ENCODE measurements around the gene MTURN.
"Not testable (repeated sequence)": the region's sequence is repeated elsewhere in the genome, so short reads cannot be mapped to it uniquely, and the experiment has no call there.

MTURN gene

DNA sequence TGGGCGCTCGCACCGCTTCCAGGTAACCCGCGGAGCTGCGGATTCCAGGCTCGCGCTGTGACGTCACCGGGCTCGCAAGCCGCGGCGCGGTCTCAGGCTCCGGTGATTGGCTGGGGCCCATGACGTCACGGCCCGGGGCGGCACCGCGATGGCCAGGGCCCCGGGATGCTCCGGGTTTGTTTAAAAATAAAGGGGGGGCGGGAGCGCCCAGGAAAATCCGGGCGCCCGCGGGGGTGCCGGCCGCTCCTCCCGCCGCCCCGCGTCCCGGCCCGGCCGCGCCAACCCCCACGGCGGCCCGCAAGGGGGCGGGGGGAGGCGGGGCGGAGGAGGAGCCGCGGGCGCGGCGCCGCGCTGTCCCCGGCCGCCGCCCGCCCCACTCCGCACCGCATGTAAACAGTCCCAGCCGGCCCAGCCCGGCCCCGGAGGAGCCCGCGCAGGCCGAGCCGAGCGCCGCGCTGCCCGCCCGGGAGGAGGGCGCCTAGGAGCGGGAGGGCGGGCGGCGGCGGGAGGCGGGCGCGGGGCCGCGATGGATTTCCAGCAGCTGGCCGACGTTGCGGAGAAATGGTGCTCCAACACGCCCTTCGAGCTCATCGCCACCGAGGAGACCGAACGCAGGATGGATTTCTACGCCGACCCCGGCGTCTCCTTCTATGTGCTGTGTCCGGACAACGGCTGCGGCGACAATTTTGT, at the start of gene MTURN:
Gene MTURN, plus strand, starts transcription at position 376 of the 690 bp plus-strand sequence. Its CDS starts 151 bp downstream, at position 527.
- DNase-seq (ENCODE audit: low spot score), result peak; percentile 88

DNA sequence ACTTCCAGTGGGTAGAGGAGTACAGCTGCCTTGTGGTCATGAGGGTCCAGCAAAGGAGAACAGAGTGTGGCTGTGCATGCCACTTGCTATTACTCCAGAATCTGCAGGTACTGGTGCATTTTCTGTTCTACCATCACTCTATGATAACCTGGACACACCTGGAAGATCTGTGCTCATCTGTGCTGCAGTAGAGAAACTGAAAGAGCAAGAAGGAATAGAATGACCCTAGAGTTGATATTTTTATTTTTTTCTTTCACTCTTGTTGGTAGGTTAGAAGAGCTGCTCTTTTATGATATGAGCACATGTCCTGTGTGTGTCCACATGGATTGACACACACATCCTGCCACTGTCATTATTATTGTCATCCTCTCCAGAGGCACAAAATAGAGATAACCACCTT, 48.3 kb upstream of the MTURN start:
- DNase-seq (ENCODE audit: low spot score), result no peak

DNA sequence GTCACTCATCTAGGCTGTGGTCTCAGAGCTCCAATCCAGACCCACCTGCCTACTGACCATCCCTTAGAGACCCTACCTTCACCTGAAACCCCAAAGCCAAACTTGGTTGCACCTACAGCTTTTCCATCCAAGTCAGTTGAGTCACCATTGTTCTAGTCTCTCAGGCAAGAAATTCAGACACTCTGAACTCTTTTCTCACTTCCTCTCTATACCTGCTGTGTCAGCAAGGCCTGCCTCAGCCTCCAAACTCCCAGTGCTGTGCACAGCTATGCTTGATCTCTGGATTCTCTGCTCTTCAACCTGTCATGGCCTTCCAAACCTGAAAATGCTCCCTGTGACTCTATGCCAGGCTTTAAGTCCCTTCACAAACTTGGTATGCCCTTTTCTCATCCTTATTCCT, 47.4 kb upstream of the MTURN start:
- no peak for DNase-seq (ENCODE audit: low spot score)

DNA sequence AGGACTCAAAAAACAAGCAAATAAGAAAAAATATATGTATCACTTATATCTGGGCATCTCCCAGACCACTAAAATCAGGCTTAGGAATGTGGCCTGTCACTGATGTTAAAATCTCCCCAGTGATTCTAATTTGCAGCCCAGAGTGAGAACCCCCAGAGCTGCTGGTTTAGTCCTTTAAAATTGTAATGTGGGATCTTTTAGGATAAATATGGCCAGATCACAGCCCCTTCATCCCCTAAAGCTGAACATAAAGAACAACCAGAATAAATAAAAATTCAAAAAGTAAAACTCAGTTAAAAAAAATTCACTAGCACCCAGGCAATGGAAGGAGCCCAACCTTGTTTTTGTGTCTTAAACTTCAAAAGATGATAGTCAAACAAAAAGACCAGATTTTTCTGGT, 46.4 kb upstream of the MTURN start:
- no peak for DNase-seq (ENCODE audit: low spot score)

DNA sequence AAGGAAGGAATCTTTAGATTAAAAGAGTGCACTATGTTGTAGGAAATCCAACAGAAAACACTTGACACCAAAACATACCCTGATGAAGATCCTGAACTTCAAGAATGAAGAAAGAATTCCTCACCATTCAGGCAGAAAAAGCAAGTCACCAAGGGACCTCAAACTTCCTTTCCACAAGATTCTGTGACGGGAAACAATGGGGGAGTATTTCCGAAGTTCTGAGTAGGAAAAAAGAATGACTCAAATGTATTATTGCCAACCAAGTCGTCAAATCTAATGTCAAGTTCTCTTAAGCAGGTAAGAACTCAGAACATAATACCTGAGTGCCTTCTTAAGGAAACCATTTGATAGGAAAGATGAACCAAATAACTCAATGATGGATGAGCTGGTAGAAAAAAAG, 44.7 kb upstream of the MTURN start:
- no peak for DNase-seq (ENCODE audit: low spot score)

DNA sequence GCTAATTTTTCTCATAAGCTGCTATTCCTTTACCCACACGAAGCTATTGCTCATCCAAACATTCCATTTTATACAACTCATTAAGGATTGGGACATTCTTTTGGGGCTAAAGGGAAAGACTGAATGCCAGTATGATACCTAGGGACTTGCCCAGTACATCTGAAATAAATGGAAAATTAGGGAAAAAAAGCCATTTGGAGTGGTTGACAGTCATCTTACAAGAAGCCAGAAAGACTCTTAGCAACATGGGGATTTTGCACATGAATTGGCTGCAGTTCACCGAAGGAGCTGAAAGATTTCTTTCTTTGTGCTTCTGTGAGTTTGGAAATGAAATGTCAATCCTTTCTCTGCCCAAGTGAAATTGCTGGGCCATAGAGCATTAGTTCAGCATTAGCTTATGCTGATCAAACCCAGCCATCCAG, 43.3 kb upstream of the MTURN start:
- peak; percentile 19 for DNase-seq (ENCODE audit: low spot score)

DNA sequence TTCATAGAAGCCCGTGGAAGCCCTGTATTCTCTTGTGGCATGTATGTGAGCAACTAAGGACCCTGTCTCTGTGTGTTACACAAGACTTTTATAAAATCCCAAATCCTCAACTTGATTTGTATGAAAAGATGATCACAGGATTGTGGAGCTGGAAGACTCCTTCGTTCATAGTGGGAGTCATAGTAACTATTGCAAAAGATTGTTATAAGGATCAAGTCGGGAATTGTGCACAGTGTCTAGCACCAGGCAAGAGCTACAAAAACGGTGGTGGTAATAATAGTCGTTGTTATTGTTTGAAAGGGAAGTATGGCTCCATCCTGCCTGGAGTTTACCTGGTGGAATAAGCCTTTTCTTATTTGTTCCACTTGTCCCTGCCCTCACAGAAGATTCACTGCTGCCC, 42.8 kb upstream of the MTURN start:
- DNase-seq (ENCODE audit: low spot score), result no peak

DNA sequence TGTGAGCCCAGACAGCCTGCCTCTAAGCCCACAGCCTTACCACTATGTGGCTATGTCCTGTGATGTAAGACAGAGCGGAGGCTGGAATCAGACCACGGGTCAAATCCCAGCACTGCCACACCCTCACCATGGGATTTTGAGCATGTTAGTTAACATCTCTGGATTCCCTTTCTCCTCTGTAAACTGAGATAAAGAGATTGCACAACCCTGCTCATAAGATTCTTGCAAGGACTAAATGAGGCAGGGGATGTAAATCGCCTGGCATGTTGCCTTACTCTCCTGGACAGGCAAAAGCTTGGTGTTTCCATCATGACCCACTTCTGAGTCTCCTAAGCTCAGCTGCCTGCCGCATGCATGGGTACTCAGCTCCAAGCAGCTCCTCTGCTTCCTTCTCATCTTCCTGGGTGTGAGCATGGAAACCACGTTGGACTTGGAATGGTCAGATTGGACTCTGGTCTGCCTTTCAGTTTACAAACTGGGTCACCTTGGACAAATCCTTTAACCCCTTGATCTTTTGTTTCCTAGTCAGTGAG, 41.3 kb upstream of the MTURN start:
- DNase-seq (ENCODE audit: low spot score), result no peak

DNA sequence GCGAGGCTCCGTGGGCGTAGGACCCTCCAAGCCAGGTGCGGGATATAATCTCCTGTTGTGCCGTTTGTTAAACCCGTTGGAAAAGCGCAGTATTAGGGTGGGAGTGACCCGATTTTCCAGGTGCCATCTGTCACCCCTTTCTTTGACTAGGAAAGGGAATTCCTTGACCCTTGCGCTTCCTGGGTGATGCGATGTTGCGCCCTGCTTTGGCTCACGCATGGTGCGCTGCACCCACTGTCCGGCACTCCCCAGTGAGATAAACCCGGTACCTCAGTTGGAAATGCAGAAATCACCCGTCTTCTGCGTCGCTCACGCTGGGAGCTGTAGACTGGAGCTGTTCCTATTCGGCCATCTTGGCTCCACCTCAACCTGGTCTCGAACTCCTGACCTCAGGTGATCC, 36.2 kb upstream of the MTURN start:
- not testable (repeated sequence) for DNase-seq (ENCODE audit: low spot score)

DNA sequence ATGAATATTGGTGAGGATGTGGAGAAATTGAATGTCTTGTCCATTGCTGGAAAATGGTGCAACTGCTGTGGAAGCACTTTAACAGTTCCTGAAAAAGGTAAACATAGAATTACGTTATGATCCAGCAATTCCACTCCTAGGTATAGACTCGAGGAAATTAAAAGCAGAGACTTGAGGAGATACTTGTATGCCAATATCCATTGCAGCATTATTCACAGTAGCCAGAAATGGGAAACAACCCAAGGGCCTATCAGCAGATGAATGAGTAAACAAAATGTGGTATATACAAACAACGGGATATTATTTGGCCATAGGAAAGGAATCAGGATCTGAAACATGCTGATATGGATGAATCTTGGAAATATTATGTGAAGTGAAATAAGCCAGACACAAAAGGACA, 32.5 kb upstream of the MTURN start:
- DNase-seq (ENCODE audit: low spot score), result no peak

DNA sequence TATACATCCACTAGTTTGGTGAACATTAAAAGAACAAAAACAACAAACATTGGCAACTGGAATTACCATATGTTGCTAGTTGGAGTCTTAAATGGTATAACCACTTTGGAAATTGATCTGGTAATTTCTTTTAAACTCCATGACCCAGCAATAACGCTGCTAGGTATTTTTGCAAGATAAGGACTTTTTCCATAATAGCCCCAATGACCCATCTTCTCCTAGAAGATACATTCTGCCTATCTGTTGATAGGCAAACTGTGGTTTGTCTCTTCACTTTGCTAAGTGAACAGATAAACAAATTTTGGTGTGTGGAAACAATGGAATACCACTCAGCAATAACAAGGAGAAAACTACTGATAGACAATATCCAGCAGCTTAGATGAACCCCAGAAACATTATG, 30.6 kb upstream of the MTURN start:
- no peak for DNase-seq (ENCODE audit: low spot score)

DNA sequence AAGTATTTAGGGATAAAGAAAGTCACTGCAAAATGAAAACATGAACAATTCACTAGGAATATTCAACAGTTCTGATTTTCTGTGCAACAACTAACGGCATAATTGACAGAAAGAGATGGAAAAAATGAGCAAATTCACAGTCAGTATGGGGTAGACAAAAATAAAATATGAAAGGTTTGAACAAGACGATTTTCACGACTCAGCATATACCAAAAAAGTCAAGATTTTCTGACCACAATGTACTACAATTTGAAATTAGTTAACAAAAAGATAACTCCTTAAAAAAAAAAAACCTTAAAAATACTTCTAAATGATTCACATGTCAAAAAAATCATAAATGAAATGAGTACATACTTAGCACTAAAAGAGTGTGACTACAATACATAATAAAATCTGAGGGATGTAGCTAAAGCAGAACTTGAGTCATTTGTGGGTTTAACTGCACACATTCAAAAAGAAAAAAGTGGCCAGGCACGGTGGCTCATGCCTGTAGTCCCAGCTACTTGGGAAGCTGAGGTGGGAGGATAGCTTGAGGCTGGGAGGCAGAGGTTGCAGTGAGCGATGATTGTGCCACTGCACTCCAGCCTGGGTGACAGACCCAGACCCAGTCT, 22.6 kb upstream of the MTURN start:
- DNase-seq (ENCODE audit: low spot score), result no peak

DNA sequence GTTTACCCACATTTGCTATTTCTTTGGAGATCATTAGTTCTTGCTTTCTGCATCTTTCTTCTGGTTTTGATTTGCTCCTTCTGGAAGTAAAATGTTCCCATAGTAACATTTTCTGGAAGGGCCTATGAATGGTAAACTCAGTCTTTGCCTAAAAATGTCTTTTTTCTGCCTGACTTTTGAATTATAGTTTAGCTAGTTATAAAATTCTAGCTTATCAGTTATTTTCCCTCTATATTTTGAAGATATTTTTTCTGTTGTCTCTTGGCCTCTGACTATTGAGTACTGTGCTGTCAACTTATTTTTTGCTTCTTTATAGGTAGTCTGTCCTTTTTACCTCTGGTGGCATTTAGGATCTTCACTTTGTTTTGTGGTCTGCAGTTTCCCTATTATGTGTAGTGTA, 21.6 kb upstream of the MTURN start:
- no peak for DNase-seq (ENCODE audit: low spot score)

DNA sequence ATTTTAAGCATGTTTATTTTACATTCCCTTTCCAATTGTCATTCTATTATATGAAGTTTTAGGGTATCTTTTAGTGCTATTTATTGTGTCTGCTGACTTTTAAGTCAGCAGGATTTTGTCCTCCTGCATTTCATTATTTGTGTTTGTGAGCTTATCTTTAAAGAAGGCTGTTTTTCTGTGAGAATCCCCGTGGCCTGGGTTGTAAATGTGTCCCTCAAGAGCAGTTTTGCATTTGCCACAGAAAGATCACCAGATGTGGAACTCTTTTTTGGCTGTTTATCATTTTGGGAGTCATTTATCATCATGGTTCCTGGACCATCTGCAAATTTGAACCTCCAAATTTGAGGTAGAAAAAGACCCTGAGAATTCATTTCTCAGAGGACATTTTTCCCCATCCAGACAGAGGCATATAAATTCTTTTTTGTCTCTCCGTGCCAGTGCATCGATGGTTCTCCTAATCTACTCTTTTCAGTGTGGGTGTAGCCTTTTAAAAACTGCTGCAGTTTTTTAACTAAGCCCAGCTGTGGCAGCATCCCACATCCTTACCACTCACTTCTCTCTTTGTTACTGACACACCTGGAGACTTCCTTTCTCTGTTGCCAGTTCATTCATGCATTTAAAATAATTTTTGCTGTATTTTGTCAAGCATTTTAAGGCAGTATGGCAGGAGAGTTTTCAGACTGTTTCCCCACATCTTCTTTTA, 20.1 kb upstream of the MTURN start:
- DNase-seq (ENCODE audit: low spot score), result no peak

DNA sequence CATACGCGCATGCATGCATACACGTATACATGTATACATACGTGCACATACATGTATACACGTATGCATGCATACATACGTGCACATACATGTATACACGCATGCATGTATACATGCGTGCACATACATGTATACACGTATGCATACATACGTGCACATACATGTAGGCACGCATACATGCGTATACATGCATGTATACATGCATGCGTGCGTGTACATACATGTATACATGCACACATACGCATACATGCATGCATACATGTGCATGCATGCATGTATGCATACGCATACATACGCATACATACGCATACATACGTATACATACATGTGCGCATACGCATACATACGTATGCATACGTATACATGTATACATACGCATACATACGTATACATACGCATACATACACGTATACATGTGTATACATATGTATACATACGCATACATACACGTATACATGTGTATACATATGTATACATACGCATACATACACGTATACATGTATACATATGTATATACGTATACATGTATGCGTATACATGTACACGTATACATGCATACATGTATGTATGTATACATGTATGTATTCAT, 19.0 kb upstream of the MTURN start:
- DNase-seq (ENCODE audit: low spot score), result no peak

DNA sequence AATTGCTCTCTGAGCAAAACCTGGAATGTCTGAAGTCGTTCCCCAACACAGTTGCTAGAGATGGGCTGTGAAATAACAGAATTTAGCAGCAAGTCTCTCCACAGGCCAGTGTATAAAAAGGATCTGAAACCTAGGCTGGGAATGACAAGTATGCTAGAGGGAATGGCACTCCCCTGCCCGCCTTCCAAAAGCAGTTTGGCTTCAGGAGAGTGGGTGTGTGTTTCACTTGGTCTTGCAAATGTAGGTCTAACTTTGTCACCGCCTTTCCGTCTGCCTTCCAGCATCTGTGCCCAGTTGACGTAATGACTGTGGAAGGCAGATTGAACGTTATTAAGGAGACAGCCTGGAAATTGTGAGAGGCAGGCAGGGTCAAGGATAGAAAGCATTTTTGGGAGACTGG, 18.0 kb upstream of the MTURN start:
- DNase-seq (ENCODE audit: low spot score), result no peak

DNA sequence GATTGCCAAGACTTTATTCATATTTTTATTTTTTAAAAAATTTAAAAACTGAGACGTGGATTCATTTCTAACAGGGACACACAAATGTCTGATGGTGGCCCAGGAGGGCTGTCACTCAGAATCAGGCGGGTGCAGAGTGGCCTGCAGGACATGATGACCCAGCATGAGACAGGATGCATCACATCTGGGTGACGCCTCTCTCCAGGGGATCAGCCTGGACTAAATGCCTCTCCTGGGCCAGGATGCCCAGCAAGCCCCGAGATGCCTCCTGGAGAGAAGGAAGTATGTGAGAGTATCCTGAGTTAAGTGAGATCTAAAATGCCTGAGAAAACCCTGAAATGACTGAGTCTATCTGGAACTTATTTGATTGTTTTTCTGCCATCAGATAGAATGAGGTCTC, 16.9 kb upstream of the MTURN start:
- no peak for DNase-seq (ENCODE audit: low spot score)

DNA sequence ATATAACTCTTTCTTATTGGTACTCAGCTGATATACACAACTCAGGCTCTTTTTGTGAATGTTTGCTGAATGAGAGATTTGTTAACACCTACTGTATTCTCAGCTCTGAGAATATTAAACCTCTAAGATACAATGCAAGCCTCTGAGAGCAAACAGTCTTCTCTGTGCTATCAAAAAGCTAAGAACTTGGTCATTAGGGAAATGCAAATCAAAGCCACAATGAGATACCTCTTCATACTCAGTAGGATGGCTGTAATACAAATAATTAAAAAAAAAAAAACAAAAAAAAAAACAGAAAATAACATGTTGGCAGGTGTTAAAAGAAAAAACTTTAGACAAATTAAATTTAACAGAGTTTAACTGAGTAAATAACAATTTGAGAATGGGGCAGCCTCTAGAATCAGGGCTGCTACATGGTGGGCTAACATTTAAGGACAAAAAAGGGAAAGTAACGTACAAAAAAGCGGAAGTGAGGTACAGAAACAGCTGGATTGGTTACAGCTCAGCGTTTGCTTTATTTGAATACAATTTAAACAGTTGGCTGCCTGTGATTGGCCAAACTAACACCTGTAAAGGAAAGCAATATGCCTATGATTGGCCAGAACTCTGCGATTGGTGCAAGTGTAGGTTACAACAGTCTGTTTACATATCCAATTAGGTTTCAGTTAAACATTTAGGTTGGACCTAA, 14.8 kb upstream of the MTURN start:
- DNase-seq (ENCODE audit: low spot score), result no peak

DNA sequence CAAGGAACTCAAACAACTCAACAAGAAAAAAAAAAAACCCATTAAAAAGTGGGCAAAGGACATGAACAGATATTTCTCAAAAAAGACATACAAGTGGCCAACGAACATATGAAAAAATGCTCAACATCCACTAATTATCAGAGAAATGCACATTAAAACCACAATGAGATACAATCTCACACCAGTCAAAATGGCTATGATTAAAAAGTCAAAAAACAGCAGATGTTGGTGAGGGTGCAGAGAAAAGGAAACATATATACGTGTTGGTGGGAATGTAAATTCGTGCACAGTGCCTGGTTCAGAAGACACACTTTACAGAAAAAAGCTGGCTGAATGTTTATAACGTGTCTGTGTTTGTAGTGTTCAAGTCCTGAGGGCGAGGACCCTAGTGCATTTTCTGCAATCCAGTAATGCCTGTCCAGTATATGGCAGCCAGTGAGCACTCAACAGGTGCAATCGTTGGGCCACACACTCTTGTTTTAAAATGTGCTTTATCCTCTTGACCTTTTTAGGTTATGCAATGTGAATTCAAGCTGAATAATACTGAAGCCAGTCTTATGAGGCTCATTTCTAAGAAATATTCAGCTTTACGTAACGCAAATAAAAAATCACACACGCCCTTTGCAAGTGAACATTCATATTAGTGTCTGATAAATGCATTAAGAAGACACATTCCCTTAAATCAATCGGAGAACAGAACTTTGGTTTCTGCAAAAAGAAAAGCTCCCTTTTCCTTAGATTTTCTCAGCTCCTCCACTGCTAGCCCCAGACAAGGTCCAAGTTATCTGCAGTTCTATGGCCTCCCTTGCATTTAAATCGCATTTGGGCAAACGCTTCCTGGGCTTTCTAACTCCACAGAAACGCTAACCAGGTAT, 813 bp upstream of the MTURN start:
- DNase-seq (ENCODE audit: low spot score), result no peak

DNA sequence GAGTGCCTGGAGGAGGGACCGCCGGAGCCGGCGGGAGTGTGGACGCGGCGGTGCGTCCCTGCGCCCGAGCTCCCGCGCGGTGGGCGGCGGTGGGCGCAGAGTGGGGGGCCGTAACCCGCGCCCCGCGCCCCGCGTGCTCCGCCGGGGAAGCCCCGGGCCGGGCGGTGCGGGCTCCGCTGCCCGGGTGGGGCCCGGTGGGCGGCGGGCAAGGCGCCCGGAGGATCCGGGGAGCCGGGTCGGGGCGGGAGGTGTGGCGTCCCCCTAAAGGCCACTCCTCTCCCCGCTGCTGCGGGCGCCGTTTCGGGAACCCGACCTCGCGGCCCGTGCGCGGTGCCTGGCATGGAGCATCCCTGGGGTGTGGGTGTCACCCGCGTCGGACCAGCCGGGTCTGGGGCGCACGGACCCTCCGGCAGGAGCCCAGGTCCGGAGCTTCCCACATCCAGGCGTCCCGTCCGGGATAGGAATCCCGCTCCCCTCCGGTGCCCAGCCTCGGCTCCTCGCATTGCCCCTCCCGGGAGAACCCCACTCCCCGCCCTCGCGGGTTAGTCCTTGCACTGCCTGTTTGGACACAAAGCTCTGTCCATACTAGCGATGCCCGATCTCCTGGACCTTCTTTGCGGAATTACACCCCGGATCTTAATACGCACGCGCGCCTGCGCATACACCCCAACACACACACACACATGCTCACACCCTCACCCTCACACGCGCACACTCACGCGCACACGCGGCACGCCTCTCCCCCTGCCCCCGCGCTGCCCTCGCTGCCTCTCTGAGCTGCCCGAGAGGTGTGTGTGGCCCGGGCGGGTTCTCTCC, 723 bp downstream of the MTURN start:
- peak; percentile 76 for DNase-seq (ENCODE audit: low spot score)
